WTC11 (cell line): Measurements from ENCODE around the gene SNAP47. TPM values are rescaled to one million over a fixed set of nuclear protein-coding genes. Genes with fewer than 3 reads are reported as not detected.
A peak's percentile ranks its signal among the peaks of the same experiment; 100 is the strongest.

Experiments
- ATAC-seq: fragments of 200-7000 bp; cut with Tn5 transposase; 2 replicates; pipeline ENCODE4 v1.10.0; 2021; ENCODE audit warnings: mild to moderate bottlenecking, moderate library complexity
- CTCF ChIA-PET: fragments of 300-600 bp; sonication (Branson Sonifier 250); formaldehyde crosslinking; loops from one replicate; lab custom pipeline; 2021; ENCODE audit warnings: antibody characterized with exemption; lab: Charles Lee
- POLR2A ChIA-PET: fragments of 350-600 bp; sonication (Branson Sonifier 250); formaldehyde crosslinking; loops from one replicate; lab custom pipeline; 2021; ENCODE audit warnings: antibody characterized with exemption; lab: Charles Lee
- DNase-seq: peaks from one replicate; pipeline ENCODE4 v3.0.0; 2021; ENCODE audit warnings: low spot score
- H3K27ac Mint-ChIP-seq: 2 replicates; pipeline ENCODE4 v1.8.0; 2021; ENCODE audit warnings: mixed read lengths
- H3K27me3 Mint-ChIP-seq: 2 replicates; pipeline ENCODE4 v1.8.0; 2021; ENCODE audit warnings: low read depth, mild to moderate bottlenecking, moderate library complexity, mixed read lengths
- H3K36me3 Mint-ChIP-seq: 2 replicates; pipeline ENCODE4 v1.8.0; 2021; ENCODE audit warnings: mixed read lengths
- H3K4me1 Mint-ChIP-seq: 2 replicates; pipeline ENCODE4 v1.8.0; 2022; ENCODE audit warnings: mixed read lengths
- H3K4me3 Mint-ChIP-seq: 2 replicates; pipeline ENCODE4 v1.8.0; 2021; ENCODE audit warnings: mild to moderate bottlenecking, moderate library complexity, mixed read lengths
- H3K9me3 Mint-ChIP-seq: 2 replicates; pipeline ENCODE4 v1.8.0; 2021; ENCODE audit warnings: mixed read lengths
- ARID4B ChIP-seq: sonication (generic); formaldehyde crosslinking; IDR thresholded peaks from 2 replicates; pipeline ENCODE4 v1.8.0; 2023; ENCODE audit warnings: missing genetic modification reagents, mild to moderate bottlenecking, borderline replicate concordance
- CREM ChIP-seq: sonication (generic); formaldehyde crosslinking; IDR thresholded peaks from 2 replicates; pipeline ENCODE4 v1.8.1; 2022; ENCODE audit warnings: mild to moderate bottlenecking, missing genetic modification reagents, moderate library complexity
- ETV6 ChIP-seq: sonication (generic); formaldehyde crosslinking; IDR thresholded peaks from 2 replicates; pipeline ENCODE4 v1.8.1; 2022; ENCODE audit warnings: mild to moderate bottlenecking, missing genetic modification reagents
- FOXJ3 ChIP-seq: sonication (generic); formaldehyde crosslinking; IDR thresholded peaks from 2 replicates; pipeline ENCODE4 v1.9.0; 2021; ENCODE audit warnings: missing genetic modification reagents, mild to moderate bottlenecking, borderline replicate concordance
- FOXP4 ChIP-seq: sonication (generic); formaldehyde crosslinking; IDR thresholded peaks from 2 replicates; pipeline ENCODE4 v1.8.0; 2022; ENCODE audit warnings: mild to moderate bottlenecking, missing genetic modification reagents
- HMGA2 ChIP-seq: fragments of 250-450 bp; sonication (Bioruptor Pico); IDR thresholded peaks from 2 replicates; pipeline ENCODE4 v1.4.0; 2021; ENCODE audit warnings: mild to moderate bottlenecking, moderate library complexity
- NR1H2 ChIP-seq: sonication (generic); formaldehyde crosslinking; IDR thresholded peaks from 2 replicates; pipeline ENCODE4 v1.9.0; 2021; ENCODE audit warnings: mild to moderate bottlenecking, moderate library complexity, missing genetic modification reagents
- PRDM15 ChIP-seq: sonication (generic); formaldehyde crosslinking; IDR thresholded peaks from 2 replicates; pipeline ENCODE4 v1.8.0; 2022; ENCODE audit warnings: missing genetic modification reagents
- SOX15 ChIP-seq: fragments of 250-450 bp; sonication (Bioruptor Pico); IDR thresholded peaks from 2 replicates; pipeline ENCODE4 v1.9.0; 2021; ENCODE audit warnings: mild to moderate bottlenecking
- USF2 ChIP-seq: sonication (generic); formaldehyde crosslinking; IDR thresholded peaks from 2 replicates; pipeline ENCODE4 v1.8.1; 2023; ENCODE audit warnings: mild to moderate bottlenecking, missing genetic modification reagents, moderate library complexity
- ZNF219 ChIP-seq: sonication (generic); formaldehyde crosslinking; IDR thresholded peaks from 2 replicates; pipeline ENCODE4 v1.8.0; 2023; ENCODE audit warnings: missing genetic modification reagents, mild to moderate bottlenecking, borderline replicate concordance
- ZNF232 ChIP-seq: sonication (generic); formaldehyde crosslinking; IDR thresholded peaks from 2 replicates; pipeline ENCODE4 v1.8.0; 2022; ENCODE audit warnings: mild to moderate bottlenecking, missing genetic modification reagents
- ZNF396 ChIP-seq: fragments of 250-450 bp; sonication (Bioruptor Pico); IDR thresholded peaks from 2 replicates; pipeline ENCODE4 v1.8.0; 2021; ENCODE audit warnings: mild to moderate bottlenecking, moderate library complexity, borderline replicate concordance
- total RNA-seq: library from RNA; stranded (reverse); gene quantifications from 3 replicates; pipeline ENCODE4 v1.2.3, GENCODE V29; 2021

The SNAP47 gene
- total RNA-seq, 1 experiment from 2014 or later, result 50.8 TPM

- no peak for ATAC-seq
- DNase-seq, result no peak
- no peaks in the 10 kb centered on the region for H3K27me3 Mint-ChIP-seq
- H3K27ac Mint-ChIP-seq, result peak overlapping the region; percentile 86
- no peaks in the 10 kb centered on the region for H3K9me3 Mint-ChIP-seq
- TF ChIP-seq NR1H2 (CRISPR knock-in tag), result no peak
- no peak for TF ChIP-seq FOXP4 (CRISPR knock-in tag)
- TF ChIP-seq FOXJ3, result no peak
- TF ChIP-seq ETV6 (CRISPR knock-in tag), result no peak
- no peak for TF ChIP-seq USF2 (CRISPR knock-in tag)
- no peak for TF ChIP-seq PRDM15 (CRISPR knock-in tag)
- TF ChIP-seq ARID4B (CRISPR knock-in tag), result no peak
- no peak for TF ChIP-seq ZNF396 (CRISPR knock-in tag)
- no peak for TF ChIP-seq CREM (CRISPR knock-in tag)
- TF ChIP-seq SOX15 (CRISPR knock-in tag), result no peak
- no peak for TF ChIP-seq ZNF219 (CRISPR knock-in tag)
- TF ChIP-seq HMGA2 (CRISPR knock-in tag), result no peak
- TF ChIP-seq ZNF232 (CRISPR knock-in tag), result no peak
- H3K4me1 Mint-ChIP-seq, result no peaks in the 10 kb centered on the region
- H3K36me3 Mint-ChIP-seq, result peaks cover 5% of the 10 kb centered on the region; the same call in 1 of the 2 replicates
- POLR2A ChIA-PET, result no interaction called here
- CTCF ChIA-PET, result interaction anchor here (0.7 to 1.3 kb wide), 4 partner anchors 8 to 168 kb away, joined by 3 to 4 read pairs (median 3); no protein-coding TSS in a partner anchor
- no peak overlapping the region for H3K4me3 Mint-ChIP-seq
Measured at GRCh38 chr1:227774051-227774731, 39.0 kb downstream of the SNAP47 start.
